ENCODE results near the gene L3MBTL4.

- TF ChIP-seq CTCF (IDR thresholded peaks at IDR 0.05) = no peak
- no peak for TF ChIP-seq POLR2A (IDR thresholded peaks at IDR 0.05)
Measured at GRCh38 chr18:6200204-6200774, 214.4 kb downstream of the L3MBTL4 start.

Data from esophagus squamous epithelium (tissue), 4 donors.